HG03565 (cell line): Measurements from ENCODE around the gene TPM3.
A peak's percentile ranks its signal among the peaks of the same experiment; 100 is the strongest.
"Not testable (repeated sequence)": the region's sequence is repeated elsewhere in the genome, so short reads cannot be mapped to it uniquely, and the experiment has no call there.

Source experiments
- ATAC-seq: cut with Tn5 transposase; IDR thresholded peaks from one replicate; pipeline ENCODE4 v1.9.1; 2021; ENCODE audit warnings: mild to moderate bottlenecking, moderate library complexity; ENCODE audit not compliant: unreplicated experiment

Gene TPM3

GRCh38 chr1:154170547-154171222 lies 21.2 kb downstream of the TPM3 start:
- no peak for ATAC-seq

DNA sequence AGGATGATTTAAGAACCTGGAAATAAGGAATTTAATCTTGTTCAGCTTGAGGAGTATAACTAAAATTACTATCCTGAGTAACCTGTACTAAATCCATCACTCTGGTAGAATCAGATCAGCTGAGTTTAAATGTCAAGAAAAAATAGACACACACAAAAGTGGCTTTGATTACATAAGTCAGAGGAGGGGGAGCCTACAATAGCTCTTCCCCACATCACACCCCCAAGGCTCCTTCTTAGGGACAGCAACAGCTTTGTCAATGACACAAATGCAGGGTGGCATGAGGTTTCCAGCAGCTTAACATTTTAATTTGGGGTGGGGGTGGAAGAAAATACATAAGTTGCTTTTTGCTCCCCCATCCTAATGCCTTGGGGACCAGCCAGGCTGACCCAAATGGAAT lies 24.4 kb downstream of the TPM3 start:
- ATAC-seq = no peak

DNA sequence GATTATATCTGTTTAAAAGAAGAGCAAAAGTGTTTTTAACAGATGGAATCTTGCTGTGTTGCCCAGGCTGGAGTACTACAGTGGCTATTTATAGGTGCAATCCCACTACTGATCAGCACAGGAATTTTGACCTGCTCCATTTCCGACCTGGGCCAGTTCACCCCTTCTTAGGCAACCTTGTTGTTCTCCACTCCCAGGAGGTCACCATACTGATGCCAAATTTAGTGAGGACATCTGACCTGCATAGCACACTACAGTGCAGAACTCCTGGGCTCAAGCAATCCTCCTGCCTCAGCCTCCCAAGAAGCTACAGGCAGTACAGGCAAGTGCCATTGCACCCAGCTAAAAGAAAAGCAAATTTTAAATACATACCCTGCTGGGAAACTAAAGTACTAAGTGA lies 25.7 kb downstream of the TPM3 start:
- ATAC-seq = no peak

DNA sequence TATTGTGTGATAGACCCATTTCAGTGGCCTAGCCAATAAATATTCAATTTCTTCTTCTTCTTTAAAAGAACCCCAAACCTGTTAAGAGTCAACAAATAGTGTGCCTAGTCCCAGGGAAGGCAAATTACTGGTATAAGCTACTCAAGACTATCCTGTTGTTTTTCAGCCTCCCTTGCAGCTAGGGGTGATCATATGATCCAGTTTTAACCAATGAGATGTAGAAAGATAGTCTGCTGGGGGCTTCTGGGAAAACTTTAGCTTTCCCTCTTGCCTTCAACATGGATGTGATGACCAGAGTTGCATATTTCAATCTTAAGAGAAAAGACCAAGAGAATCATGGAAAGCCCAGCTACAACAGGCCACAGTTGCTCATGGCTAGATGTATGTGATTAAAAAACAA lies 32.3 kb downstream of the TPM3 start:
- no peak for ATAC-seq

DNA sequence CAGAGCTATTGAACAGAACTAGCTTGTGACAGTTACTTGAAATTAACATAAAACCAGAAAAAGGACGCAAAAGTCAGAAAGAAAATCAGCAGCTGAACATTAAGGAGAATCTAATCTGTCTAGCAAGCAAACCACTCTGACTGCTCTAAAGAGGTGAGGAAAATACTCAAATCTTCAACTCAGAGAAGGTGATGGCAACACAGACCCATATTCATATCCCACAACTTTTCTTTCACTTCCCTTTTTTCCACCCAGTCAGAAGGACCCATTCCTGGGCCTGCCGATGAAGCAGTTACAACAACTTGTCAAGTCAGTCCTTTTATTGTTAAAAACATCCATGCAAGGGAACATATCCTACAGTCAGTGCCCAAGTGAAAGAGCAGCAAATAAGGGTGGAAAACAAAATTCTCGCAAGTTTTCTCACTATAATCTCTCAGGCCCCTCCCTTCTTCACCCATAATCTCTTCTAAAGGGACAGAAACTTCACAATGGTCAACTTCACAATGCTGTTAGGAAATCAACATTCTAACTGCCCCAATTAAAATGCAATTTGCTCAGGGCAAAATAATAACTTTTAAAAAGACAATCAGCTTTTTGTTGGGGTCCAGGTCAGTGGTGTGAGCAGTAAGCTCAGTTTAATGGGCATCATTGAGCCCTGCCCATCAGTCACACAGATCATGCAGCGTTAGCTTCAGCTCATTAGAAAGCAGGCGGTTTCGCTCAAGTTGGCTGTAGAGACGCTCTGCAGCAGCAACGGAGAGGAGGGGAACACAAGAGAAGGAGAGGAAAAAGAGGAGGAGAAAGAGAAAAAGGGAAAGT lies 33.4 kb downstream of the TPM3 start:
- no peak for ATAC-seq

DNA sequence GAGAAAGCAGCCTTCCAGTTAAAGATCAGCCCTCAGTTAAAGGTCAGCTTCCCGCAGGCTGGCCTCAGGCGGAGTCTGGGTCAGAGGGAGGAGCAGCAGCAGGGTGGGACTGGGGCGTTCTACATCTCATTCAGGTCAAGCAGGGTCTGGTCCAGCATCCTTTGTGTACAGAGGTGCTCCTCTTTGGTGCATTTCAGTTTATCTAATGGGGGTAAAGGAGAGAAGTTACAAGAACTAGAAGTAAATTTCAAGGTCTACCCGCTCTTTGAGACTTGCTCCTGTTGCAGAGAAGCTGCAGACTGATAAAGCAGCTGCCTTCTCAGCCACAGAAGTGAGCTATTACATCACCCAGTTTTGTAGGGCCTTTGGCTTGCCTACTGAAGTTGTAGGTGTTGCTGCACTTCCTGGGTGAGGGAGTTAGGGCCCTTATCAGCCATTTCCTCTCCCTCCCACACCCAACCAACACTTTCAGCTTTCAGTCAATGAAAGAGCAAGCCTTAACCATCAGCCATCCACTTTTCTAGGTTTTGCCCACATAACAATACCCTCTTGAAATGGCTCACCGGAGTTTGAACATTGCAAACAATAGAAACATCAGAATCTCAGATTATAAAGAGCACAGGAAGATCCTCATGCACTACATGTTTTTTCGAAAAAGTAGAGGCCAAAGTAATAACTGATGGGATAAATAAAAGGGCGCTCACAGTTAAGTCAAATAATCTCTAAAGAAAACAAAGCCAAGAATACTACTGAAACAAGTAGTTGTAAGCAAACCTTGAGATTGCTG lies 34.2 kb downstream of the TPM3 start:
- peak; percentile 78 for ATAC-seq

DNA sequence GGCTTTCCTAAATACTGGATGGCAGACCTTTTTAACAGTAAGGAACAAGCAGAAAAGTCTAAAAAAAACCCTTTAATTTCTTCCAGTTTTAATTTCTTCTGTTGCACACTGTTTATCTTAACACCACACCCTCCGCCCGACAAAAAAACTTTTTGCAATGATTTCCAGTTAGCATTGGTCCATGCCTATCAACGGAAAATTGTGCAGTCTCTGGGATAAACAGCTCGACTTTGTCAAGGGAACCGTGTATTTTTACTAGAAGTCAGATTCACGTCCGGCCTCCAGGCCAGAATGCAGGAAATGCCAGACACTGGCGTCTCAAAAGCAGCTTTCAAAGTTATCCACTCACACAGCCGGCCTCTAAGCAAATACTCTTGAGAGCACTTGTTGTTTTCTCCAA lies 36.6 kb downstream of the TPM3 start:
- ATAC-seq = no peak

- no peak for ATAC-seq
Measured at GRCh38 chr1:154154534-154155191, 37.2 kb downstream of the TPM3 start, which contains the start of gene NUP210L. Gene NUP210L (minus strand): TSS chr1:154155073.

- ATAC-seq = no peak
Measured at GRCh38 chr1:154154053-154154452, 37.8 kb downstream of the TPM3 start.

GRCh38 chr1:154151311-154151710 lies 40.6 kb downstream of the TPM3 start:
- no peak for ATAC-seq

- no peak for ATAC-seq
Measured at GRCh38 chr1:154148807-154149206, 43.1 kb downstream of the TPM3 start.

DNA sequence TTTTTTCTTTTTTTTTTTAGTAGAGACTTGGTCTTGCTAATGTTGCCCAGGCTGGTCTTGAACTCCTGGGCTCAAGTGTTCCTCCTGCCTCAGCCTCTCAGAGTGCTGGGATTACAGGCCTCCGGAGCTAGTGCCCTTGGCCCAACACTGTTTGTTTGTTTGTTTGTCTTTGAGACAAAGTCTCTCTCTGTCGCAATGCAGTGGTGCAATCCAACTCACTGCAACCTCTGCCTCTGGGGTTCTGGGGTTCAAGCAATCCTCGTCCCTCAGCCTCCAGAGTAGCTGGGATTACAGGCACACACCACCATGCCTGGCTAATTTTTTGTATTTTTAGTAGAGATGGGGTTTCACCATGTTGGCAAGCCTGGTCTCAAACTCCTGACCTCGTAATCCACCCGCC lies 44.4 kb downstream of the TPM3 start:
- not testable (repeated sequence) for ATAC-seq

GRCh38 chr1:154145986-154146385 lies 45.9 kb downstream of the TPM3 start:
- ATAC-seq = no peak

GRCh38 chr1:154142358-154142757 lies 49.5 kb downstream of the TPM3 start:
- no peak for ATAC-seq

DNA sequence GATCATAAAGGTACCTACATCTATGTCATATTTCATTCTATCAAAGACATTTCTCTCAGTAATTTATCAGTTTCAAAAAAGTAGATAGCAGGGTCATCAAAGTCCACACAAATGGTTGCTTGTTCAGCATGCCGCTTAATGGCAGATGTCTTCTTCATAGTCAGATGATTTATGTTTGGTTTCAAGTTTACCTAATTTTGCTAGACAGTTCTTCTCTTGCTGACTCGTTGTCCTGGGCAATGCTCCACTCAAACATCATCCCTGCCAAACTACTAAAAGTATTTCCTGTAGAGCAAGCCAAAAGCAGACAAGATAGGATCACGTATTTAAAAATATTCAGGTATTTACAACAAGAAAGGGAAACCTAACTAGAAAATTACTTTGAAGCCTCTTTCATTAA lies 50.7 kb downstream of the TPM3 start:
- no peak for ATAC-seq

DNA sequence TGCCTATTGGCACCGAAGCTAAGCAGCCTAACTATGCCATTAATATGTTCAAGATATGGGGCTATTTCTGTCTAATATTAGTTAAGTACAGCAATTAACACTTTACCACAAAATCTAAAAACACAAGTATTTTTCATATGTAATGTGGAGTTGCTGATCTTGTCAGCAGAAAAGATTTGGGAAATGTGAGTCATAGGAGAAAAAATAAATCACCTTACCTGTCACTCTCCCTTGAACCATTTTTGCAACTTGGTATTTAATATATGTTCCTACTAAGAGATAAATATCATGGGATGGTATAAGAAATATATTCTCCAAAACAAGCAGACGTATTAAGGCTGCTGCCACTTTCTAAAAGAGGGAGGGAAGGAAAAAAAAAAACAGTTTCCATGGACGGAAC lies 54.0 kb downstream of the TPM3 start:
- ATAC-seq = no peak

DNA sequence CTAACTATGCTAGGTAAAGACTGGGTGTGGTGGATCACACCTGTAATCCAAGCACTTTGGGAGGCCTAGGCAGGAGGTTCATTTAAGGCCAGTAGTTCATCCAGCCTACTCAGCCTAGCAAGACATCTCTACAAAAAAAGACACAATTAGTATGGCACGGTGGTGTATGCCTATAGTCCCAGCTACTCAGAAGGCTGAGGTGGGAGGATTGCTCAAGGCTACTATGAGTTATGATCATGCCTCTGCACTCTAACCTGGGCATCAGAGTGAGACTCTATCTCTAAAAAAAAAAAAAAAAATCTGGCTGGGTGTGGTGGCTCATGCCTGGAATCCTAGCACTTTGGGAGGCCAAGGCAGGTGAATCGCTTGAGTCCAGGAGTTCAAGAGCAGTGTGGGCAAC lies 58.6 kb downstream of the TPM3 start:
- ATAC-seq = no peak

DNA sequence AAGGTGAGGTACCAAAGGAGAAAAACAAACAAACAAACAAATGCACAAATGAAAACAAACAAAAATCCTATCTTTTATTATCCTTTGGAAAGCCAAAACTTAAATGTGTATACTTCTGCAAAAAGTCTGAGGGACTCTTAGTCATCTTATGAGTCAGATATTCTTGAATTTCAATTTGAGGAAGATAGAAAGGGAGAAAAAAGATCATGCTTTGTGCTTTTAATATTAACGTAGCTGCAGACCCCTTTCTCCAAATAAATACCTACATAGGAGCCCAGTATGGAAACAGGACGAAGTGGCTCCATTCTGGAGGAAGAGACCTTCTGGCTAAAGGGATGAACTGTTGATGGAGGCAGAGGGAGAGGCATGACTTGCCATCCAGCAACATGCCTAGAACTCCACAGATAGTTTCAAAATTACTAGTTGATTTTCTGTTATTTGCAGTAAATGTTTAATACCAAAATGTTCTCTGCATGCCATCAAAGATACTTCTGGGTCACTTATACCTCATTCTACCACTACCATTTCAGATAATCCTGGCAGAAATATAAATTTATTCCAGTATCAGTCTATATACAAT lies 62.4 kb downstream of the TPM3 start:
- no peak for ATAC-seq

GRCh38 chr1:154123205-154123604 lies 68.7 kb downstream of the TPM3 start:
- ATAC-seq = not testable (repeated sequence)

DNA sequence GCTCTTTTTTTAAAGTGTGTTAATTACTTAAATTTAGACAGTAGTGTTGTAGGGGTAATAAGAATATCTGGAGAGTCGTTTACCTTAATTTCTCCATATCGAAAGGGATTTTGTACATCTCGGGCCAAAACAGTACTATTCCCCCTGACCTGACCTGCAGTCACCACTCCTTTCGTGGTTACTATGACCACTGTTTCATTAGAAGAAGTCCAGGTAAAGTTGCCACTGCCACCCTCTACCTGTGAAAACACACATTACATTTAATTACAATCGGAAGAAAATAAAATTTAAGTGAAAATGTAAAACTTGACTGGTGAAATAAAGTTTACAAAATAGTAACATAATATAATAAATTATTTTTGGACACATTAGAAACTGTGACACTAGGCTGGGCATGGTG lies 74.3 kb downstream of the TPM3 start:
- ATAC-seq = no peak

DNA sequence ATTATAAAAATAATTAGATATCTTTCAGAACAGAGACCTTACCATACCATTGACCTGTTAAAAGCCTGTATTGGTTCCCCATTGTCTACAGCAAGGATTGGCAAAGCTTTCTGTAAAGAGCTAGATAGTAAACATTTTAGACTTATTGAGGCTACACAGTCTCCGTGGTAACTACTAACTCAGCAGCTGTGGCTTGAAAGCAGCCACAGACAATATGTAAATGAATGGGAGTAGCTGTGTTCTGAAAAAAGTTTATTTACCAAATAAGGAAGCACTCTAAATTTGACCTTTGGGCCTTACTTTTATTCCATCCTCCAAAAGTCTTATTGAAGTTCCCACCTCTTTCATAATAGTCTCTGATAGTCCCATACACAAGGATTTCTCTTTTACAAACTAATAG lies 76.7 kb downstream of the TPM3 start:
- ATAC-seq = no peak
